GM19328 (cell line): Measurements from ENCODE around the gene CMTM5.
"Not testable (repeated sequence)": the region's sequence is repeated elsewhere in the genome, so short reads cannot be mapped to it uniquely, and the experiment has no call there.

Source experiments
- ATAC-seq: cut with Tn5 transposase; IDR thresholded peaks from one replicate; pipeline ENCODE4 v1.9.1; 2021; ENCODE audit warnings: mild to moderate bottlenecking, moderate library complexity; ENCODE audit not compliant: unreplicated experiment

Gene CMTM5

DNA sequence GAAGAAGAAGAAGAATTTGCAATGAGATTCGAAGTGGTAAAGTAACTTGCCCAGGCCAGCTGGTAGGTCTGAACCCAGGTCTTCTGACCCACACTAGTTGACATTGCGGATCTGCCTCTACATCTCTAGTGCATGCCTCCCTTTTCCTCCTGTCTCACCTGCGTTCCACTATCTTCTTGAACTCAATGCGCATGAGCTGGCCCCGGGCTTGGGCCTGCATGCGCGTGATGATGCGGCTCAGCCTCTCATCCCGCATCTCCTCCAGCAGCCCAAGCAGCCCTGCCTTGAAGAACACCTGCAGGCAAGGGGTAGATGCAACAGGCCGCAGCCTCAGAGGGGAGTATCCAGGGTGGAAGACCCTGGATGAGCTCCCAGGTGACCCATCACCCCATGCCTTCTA, 19.3 kb downstream of the CMTM5 start:
- no peak for ATAC-seq

DNA sequence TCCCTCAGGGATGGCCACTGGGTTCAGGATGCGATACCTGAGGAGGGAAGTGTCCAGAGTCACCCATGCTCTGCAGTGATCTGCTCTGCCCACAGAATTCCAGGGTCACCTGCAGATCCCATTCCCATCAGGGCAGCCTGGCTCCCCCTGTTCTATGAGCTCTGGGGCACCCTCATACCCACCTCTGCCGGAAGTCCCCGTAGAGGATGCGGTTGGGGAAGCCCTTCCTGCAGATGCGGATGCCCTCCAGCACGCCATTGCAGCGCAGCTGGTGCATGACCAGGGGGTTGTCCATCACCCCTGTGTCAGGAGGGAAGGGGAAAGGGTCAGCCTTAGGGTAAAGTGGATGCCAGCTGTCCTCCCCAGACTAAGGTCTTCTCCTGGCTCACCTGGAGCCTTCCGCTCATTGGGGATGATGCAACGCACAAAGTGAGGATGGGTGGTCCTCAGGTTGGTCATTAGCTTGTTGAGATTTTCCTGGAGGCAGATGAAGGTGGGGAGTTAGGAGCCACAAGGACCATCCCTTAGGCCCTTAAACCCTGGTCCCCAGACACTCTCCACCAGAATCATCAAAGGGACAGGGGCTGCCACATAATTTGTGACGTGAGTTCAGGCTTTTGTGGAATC, 20.0 kb downstream of the CMTM5 start:
- ATAC-seq: no peak

DNA sequence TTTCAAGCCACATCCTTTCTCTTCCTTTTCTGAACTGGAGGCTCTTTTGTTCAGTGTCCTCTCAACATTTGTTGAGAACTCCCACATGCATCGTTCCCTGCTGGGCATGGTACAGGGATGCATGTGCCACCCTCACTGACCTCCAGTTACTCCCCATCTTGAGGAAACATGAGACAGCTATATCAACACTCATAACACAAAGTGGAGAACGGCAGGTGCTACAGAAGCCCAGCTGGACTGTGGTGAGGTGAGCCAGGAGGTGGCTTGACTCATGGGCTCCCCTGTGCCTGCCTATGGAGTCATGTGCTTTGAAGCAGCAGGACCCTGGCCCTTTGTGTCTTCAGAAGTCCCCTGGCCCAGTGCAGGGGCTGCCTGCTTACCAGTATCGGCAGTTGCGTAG, 21.5 kb downstream of the CMTM5 start:
- no peak for ATAC-seq

DNA sequence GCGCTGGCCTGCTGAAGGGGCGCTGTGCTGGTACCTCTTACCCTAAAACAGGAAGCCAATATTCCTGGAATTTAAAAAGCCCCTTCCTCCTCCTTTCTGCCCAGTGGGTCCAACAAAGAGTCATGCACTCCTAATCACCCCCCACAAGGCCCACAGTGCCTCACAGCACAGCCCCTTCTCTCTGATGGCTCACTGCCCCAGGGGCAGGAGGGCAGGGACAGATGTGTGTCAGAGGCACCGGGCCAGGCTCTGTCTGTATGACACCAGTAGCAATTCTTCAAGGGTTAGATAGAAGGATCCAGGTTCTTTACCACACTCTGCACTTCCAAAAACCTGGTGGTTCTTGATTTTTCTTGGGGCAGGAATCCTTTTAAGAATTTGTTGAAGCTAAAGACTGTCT, 22.3 kb downstream of the CMTM5 start:
- ATAC-seq: no peak

DNA sequence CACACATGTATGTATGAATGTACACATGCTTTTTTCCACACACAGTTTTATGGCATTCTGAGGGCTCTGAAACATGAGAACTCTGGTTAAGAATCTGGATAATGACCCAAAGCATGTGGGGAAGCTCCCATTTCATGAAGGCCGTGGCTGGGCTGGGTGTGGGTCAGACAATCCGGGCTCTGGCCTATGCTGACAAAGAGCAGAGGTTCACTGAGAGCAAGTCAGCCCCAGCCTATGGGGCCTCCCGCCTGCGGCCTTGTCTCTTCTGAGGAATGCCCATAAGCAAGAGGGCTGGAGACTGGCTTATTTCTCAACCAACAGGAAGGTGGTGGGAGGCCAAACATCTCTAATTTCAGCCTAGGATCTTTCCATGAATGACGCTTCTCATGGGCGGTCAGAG, 22.7 kb downstream of the CMTM5 start:
- ATAC-seq: no peak

DNA sequence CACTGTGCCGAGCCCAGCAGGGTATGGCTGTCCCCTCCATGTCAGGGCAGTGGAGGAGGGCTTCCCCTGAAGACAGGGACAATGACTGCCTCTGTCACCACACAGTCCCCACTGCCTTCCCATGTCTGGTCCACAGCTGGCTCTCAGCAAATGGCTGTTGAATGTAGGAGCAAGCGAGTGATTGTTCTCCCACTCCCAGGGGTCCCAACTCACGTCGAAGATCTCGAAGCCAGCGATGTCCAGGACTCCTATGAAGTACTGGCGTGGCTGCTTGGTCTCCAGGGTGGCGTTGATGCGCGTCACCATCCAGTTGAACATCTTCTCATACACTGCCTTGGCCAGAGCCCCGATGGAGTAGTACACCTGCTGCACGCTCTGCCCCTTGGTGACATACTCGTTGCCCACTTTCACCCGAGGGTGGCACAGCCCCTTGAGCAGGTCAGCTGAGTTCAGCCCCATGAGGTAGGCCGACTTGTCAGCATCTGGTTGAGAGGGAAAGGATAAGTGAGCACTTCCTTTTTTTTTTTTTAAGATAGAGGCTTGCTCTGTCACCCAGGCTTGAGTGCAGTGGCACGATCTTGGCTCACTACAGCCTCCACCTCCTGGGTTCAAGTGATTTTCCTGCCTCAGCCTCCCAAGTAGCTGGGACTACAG, 23.8 kb downstream of the CMTM5 start:
- ATAC-seq: not testable (repeated sequence)

DNA sequence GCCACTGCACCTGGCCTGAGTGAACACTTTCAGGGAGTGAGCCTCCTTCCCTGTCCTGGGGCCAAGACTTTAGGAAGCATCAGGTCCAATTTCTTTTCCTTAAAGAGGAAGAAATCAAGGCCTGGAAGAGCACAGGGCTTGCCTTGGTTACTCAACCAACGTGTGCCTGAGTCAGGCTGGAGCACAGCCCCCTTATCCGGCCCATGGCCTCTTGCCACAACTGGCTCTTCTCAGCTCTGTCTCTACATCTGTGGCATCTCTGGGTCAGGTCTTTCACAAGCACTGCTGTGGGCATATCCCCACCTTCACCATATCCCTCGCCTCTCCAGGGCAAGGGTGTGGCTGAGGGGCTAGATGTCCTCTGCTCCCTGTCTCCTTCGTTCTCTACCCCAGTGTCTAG, 24.4 kb downstream of the CMTM5 start:
- ATAC-seq: no peak

DNA sequence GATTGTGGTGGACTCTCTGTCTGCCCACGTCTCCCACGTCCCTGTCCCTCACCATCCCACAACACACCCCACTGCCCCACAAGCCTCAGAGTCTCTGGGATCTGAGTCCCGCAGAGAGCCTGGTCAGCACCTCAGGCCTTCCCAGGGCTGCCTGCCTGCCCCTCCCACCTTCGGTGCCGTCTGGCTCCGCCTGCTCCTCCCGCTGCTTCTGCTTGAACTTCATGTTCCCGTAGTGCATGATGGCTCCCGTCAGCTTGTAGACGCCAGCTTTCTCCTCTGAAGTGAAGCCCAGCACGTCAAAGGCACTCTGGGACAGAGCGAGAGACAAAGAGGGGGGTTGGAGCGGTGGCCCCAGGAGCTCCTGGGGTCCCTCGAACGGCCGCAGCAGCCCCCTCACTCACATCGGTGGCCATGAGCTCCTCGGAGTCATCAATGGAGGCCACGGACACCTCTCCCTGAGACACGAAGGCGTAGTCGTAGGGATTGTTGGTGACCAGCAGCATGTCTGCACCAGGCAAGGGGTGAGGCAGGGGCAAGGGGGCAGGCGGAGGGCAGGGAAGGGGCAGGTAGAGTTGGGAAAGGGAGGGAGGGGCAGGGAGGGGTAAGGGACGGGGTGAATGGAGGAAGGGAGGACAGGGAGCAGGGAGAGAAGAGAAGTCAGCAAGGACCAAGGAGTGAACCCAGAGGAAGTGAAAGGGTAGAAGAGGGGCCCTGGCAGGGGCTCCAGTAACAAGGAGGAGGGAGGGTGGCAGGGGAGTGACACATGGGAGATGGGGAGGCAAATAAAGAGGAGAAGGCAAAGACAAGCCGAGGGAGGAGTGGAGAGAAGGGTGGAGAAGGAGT, 25.7 kb downstream of the CMTM5 start:
- no peak for ATAC-seq

DNA sequence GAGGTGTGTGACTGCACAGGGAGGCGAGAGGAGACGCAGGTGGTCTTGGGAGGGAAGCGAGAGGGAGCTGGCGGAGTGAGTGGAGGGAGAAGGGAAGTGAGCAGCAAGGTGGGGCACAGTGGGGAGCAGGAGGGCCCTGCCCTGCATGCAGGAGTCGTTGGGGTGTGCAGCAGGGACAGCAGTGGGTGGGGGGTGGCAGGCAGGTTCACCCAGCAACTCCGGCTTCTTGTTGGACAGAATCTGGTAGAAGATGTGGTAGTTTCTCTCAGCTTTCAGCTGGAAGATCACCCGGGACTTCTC, 26.2 kb downstream of the CMTM5 start:
- no peak for ATAC-seq

DNA sequence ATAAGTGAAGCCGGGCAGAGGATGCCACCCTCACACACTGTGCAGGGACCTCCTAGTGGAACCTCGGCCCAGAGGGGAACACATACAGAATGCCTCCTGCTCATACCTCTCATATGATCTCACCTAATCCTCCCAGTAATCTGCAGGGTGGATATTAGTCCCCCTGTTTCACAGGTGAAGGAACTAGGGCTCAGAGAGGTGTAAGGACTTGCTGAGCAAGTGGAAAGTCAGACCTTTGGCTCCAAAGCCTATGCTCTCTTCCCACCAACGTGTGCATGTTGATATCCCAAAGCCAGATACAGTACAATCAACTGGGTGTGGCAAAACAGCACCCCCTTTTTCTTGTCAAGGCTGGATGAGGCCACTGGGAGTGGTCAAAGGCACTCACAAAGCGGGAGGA, 27.1 kb downstream of the CMTM5 start:
- no peak for ATAC-seq

DNA sequence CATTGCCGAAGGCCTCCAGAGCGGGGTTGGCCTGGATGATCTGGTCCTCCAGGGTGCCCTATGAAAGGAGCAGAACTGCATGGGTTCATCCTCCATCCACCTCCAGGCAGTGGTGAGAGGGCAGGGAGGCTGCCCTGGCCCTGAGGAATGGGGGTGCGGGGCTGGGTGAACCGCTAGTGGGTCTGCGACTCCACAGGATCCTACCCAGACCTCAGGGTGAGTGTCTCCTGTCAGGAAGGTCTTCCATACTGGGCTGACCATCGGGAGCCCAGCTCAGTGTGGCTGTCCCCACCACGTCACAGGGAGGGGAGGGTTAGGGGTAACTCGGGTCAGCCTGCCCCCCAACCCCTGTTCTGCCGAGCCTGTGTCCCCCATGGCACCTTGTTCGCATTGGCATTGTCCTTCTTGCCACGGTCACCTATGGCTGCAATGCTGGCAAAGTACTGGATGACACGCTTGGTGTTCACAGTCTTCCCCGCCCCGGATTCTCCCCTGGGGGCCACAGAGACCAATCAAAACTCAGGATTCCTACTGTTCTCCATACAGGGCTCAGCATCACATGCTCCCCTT, 27.6 kb downstream of the CMTM5 start:
- ATAC-seq: no peak

DNA sequence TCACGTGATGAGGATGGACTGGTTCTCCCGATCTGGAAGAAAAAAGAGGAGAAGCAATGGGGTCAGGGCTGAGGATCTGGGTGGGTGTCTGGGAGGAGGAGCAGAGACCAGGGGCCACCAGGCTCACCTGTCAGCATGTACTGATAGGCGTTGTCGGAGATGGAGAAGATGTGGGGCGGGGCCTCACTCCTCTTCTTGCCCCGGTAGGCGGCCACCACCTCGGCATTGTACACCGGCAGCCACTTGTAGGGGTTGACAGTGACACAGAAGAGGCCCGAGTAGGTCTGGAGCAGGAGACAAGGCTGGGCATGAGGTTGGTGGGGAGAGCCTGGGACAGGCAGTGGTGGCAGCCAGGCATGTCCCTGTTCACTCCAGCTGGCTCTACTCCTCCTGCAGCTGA, 28.2 kb downstream of the CMTM5 start:
- no peak for ATAC-seq

DNA sequence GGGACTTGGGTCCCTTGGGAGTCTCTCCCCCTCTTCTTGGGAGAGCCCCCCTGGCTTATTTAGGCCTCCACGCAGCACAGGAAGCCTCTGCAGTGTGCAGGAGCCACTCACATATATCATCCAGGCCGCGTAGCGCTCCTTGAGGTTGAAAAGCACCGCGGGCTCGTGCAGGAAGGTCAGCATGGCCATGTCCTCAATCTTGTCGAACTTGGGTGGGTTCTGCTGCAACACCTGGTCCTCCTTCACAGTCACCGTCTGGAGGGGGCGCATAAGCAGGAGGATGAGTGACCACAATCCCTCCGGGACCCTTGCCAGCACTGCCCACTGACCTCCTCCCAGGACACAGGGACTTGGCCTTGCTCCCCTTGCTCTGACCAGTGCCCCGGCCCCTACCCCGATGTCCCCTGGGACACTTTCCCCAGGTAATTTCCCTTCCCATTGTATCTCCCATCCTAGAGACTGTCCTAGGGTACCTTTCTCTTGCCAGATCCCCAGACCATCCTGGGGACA, 28.7 kb downstream of the CMTM5 start:
- ATAC-seq: no peak

DNA sequence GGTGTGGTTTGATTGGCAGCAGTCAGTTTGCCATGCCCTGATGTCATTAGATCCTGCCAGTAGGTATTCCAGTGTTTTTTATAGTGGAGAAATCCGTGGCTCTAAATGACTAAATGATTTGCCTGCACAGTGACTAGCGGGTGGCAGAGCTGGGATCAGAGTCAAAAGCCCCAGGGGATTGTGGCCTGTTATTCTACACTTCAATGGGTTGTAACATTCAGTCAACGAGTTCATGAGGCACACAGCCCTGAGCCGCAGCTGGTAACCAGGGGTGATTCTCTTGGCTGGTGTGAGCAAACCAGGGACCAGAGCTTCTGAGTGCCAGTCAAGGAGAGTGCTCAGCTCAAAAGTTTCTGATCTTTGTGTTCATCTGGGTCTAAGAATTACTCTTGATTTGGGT, 29.4 kb downstream of the CMTM5 start:
- no peak for ATAC-seq

DNA sequence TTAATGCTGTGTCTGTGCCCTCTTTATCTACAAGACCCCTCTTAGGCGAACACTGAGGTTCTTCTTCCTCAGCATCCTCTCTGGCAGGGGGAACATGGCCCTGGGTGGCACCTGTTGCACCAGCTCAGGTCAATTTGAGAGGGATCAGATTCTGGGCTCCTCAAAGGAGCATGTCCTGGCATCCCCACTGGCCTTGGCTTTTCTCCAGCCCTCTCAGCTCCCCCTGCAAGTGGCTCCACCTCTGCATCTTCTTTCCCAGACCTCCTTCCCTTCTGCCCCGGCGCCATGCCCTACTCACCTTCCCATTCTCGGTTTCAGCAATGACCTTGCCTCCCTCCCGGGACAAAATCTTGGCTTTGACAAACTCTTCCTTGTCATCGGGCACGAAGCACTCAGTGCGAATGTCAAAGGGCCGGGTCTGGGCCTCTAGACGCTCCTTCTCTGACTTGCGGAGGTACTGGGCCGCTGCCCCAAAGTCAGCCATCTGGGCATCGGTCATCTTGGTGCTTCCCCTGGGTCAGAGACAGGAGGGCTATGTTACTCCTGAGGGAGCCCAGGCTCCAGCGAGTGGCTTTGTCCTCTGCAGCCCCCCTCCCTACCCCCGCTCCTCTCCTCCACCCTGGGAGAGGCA, 30.0 kb downstream of the CMTM5 start:
- ATAC-seq: no peak

DNA sequence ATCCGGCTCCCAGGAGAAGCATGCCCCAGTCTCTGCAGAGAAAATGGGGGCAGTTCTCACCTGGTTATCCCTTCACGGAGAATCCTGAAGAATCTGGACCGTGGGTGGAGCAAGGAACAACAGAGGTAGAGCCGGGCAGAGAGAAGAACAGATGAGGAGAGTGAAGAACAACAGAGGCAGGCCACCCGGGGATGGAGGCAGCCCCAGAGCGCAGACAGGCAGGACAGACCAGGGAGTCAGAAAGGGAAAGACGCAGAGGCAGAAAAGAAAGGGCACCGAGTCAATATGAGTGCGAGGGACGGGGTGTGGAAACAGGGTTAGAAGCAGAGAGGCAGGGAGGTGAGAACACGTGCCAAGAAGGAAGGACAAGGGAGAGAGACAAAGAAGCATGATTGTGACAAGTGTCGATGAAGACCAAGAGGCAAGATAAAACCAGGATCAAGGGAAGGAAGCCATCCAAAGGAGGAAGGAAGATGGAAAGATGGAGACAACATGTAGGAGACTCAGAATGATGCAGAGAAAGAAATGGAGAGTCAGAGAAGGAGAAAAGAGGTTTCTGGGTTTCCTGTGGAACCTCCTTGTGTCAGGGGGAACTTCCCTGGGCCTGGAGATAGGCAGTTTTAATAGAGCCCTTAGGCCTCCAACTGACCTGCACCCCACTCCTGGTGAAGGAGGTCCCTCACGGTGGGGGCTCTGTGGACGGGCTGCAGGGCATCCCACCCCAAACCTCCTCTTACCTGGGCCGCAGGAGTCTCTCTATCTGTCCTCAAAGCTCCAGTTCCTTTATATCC, 30.9 kb downstream of the CMTM5 start, which contains the start of gene MYH6:
Gene MYH6, minus strand, starts transcription at position 758 of the 791 bp plus-strand sequence. CDS start 1,050 bp downstream, outside the sequence.
- no peak for ATAC-seq

DNA sequence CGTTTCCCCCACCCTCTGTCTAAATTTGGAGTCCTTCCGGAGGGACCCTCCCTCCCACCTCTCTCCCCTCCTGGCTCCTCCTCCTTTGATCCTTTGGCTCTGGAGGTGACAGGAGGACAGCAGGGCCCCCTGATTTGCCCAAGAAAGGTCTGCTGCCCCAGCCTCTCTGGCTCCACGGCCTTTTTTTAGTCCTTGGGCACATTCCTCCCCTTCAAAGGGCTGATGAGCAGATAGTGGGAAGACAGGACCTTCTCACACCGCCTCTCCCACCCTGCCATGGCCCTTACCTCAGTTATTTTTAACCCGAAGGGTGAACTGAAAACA, 31.4 kb downstream of the CMTM5 start:
- no peak for ATAC-seq

DNA sequence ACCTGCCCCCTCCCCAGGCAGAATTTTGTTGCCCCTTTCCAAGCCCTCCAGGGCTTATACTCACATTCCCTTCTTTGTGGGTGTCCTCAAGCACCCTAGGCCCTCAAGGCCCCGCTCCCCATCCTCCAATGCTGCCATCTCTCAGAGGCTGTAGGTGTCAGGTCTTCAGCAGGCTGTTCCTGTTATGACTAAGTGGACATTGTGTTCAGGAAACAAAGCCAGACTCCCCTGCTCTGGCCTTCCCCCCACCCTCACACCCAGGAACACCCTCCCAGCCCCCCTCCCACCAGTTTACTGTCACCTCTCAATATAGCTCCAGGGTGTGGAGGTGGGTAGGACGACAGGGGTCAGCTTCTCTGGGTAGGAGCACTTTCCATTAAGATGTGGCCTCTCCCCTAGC, 32.6 kb downstream of the CMTM5 start:
- ATAC-seq: no peak

DNA sequence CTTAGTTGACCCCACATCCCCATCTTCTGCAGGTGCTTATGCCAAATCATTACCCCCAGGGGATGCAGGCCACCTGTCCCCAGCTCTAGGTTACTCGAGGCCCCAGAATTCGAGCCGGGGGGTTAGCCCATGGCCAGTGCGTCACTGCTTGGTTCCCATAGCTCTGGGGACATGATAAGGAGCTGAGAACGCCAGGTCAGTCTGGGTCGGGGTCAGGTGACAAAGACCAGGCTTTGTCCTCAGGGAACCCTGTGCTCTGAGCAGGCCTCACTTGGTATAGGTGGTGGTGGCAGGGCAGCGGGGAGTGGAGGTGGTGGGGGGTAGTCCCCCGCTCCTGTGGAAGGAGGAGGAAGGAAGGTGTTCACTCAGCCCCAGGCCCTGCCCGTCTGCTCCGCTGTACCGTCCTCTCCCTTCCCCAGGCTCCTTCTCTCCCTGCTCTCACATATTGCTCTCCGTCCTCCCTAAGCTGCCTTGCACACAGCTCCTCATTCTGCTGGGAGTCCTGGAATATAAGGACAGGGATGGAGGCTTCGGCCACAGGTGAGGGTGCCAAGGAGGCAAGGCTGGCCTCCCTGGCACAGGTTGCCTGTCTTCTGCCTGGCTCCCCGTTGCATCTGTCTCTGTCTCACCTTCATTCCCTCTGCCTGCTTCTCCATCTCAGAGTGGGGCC, 33.3 kb downstream of the CMTM5 start:
- ATAC-seq: no peak
